DND-41 (cell line): Measurements from ENCODE around the gene C1orf52.

Source experiments
- ATAC-seq: fragments of 200-7000 bp; cut with Tn5 transposase; 3 replicates; pipeline ENCODE4 v1.9.1; 2021; ENCODE audit warnings: low read depth; ENCODE audit not compliant: insufficient read depth
- DNase-seq: peaks from one replicate; pipeline ENCODE4 v3.0.0-alpha.2; 2020
- H2AFZ ChIP-seq: 2 replicates; pipeline ENCODE4 v1.6.0; 2012; ENCODE audit warnings: low read depth, low read length
- H3K27ac ChIP-seq: 2 replicates; pipeline ENCODE4 v1.5.1; 2012; ENCODE audit warnings: low read length, inconsistent platforms
- H3K27me3 ChIP-seq: fragments of 200-600 bp; sonication (generic); 2 replicates; pipeline ENCODE4 v1.6.0; 2012; ENCODE audit warnings: low read length, mild to moderate bottlenecking, inconsistent platforms; ENCODE audit not compliant: insufficient read depth, poor library complexity
- H3K36me3 ChIP-seq: 2 replicates; pipeline ENCODE4 v1.5.1; 2012; ENCODE audit warnings: low read length, inconsistent platforms; ENCODE audit not compliant: insufficient read depth
- H3K4me1 ChIP-seq: 2 replicates; pipeline ENCODE4 v1.5.1; 2012; ENCODE audit warnings: mild to moderate bottlenecking, low read length; ENCODE audit not compliant: insufficient read depth
- H3K4me2 ChIP-seq: 2 replicates; pipeline ENCODE4 v1.6.0; 2012; ENCODE audit warnings: mild to moderate bottlenecking, moderate library complexity, low read length, inconsistent platforms; ENCODE audit not compliant: insufficient read depth
- H3K4me3 ChIP-seq, 2 experiments: fragments of 200-600 bp in 1 of 2; shearing (Covaris generic) in 1 of 2; 2 replicates each; pipeline ENCODE4 v1.5.1; 2012 to 2016; ENCODE audit warnings: inconsistent platforms in 2 of 2, low read length in 2 of 2, mild to moderate bottlenecking in 2 of 2, low read depth in 1 of 2, moderate library complexity in 1 of 2
- H3K79me2 ChIP-seq: 2 replicates; pipeline ENCODE4 v1.6.0; 2012; ENCODE audit warnings: low read length, inconsistent platforms; ENCODE audit not compliant: insufficient read depth
- H3K9ac ChIP-seq: 2 replicates; pipeline ENCODE4 v1.6.0; 2012; ENCODE audit warnings: low read depth, mild to moderate bottlenecking, inconsistent platforms, low read length, moderate library complexity
- H3K9me3 ChIP-seq: 2 replicates; pipeline ENCODE4 v1.5.1; 2012; ENCODE audit warnings: low read length, moderate library complexity, mild to moderate bottlenecking, inconsistent platforms; ENCODE audit not compliant: insufficient read depth, severe bottlenecking
- H4K20me1 ChIP-seq: 2 replicates; pipeline ENCODE4 v1.6.0; 2012; ENCODE audit warnings: low read length; ENCODE audit not compliant: insufficient read depth
- EZH2 ChIP-seq: IDR thresholded peaks from 3 replicates; pipeline ENCODE4 v1.6.1; 2012; ENCODE audit warnings: borderline replicate concordance, low read depth, mild to moderate bottlenecking, moderate library complexity, low read length, inconsistent platforms; ENCODE audit not compliant: severe bottlenecking
- TF ChIP-seq, protein P1 (sequence below): IDR thresholded peaks from 2 replicates; pipeline ENCODE4 v1.5.1; 2012; ENCODE audit warnings: borderline replicate concordance, low read length, moderate library complexity, mild to moderate bottlenecking; ENCODE audit not compliant: poor library complexity, severe bottlenecking; ENCODE audit errors: extremely low read depth

Gene C1orf52

DNA sequence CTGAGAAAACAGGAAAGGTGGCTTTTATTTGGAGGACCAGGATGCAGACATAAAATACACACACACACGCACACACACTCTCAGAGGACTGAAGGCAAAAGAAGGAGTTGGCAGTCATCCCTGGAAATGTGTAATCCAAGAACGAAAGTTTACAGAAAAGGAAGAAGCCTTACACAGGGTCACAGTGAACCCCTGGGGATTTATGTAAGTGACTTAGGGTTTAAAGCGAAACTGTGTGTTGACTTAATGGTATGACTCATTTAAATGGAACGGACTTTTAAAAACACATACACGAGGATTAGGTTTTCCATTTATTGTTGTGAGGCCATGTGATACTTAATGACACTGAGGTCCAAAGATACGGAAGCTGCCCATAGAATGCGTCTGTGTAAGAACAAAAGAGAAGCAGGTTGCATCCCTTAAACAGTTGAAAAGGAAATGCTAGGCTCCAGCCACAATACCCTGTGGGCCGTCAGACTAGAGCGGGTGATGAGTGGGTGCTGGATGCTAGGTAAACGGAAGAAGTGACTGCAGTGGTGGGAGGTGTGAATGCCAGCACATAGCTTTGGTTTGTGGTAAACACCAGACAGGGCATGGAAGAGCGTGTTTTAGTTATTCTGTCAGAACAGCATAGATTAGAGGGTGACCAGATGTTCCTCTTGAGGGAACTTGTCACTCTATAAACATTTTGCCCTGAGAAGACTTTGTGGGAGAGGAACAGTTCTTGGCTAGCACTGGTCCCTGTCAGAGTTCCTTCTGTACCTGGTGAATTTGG, 38.6 kb upstream of the C1orf52 start:
- Histone ChIP-seq H3K9me3 (no peaks in the 10 kb centered on the region), H3K79me2 (no peaks in the 10 kb centered on the region), H3K27ac (peak overlapping the region; percentile 26; the same call in 1 of the 2 replicates), H3K27me3 (no peaks in the 10 kb centered on the region), H3K4me3 (no peak overlapping the region), H3K4me1 (peaks cover 19% of the 10 kb centered on the region), H3K36me3 (no peaks in the 10 kb centered on the region), H4K20me1 (no peaks in the 10 kb centered on the region), H3K4me2 (0 out of 2 replicates have a peak overlapping the region, but pooled peaks have one; percentile 13), H2AFZ (no peak overlapping the region), H3K9ac (no peak overlapping the region)
- ATAC-seq = peak; percentile 97
- TF ChIP-seq, protein P1, sequence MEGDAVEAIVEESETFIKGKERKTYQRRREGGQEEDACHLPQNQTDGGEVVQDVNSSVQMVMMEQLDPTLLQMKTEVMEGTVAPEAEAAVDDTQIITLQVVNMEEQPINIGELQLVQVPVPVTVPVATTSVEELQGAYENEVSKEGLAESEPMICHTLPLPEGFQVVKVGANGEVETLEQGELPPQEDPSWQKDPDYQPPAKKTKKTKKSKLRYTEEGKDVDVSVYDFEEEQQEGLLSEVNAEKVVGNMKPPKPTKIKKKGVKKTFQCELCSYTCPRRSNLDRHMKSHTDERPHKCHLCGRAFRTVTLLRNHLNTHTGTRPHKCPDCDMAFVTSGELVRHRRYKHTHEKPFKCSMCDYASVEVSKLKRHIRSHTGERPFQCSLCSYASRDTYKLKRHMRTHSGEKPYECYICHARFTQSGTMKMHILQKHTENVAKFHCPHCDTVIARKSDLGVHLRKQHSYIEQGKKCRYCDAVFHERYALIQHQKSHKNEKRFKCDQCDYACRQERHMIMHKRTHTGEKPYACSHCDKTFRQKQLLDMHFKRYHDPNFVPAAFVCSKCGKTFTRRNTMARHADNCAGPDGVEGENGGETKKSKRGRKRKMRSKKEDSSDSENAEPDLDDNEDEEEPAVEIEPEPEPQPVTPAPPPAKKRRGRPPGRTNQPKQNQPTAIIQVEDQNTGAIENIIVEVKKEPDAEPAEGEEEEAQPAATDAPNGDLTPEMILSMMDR = no peak
- no peak for TF ChIP-seq EZH2
- peak; percentile 67 for DNase-seq

DNA sequence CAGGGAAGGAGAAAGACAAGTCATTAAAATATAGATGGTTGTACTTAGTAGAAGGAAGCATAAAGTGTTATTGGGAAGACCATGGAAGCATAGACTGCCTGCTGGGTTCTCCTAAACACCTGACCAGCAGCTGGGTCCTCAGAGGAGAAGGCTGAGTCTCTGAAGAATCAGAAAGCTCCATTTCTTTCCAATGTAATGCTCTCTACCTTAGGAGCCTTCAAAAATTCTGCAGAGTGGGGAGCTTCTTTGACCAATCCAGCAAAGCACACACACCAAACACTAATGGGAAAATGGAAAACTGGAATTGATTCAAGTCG, 38.0 kb upstream of the C1orf52 start:
- Histone ChIP-seq H3K36me3 (no peaks in the 10 kb centered on the region), H2AFZ (no peak overlapping the region), H3K27ac (no peak overlapping the region; the same call in 1 of the 2 replicates), H3K9me3 (no peaks in the 10 kb centered on the region), H4K20me1 (no peaks in the 10 kb centered on the region), H3K4me2 (0 out of 2 replicates have a peak overlapping the region, but pooled peaks have one; percentile 13), H3K27me3 (no peaks in the 10 kb centered on the region), H3K9ac (no peak overlapping the region), H3K4me3 (no peak overlapping the region), H3K79me2 (no peaks in the 10 kb centered on the region), H3K4me1 (peaks cover 19% of the 10 kb centered on the region)
- ATAC-seq (no peak), DNase-seq (no peak)
- TF ChIP-seq, protein P1 = no peak
- TF ChIP-seq EZH2 = no peak

DNA sequence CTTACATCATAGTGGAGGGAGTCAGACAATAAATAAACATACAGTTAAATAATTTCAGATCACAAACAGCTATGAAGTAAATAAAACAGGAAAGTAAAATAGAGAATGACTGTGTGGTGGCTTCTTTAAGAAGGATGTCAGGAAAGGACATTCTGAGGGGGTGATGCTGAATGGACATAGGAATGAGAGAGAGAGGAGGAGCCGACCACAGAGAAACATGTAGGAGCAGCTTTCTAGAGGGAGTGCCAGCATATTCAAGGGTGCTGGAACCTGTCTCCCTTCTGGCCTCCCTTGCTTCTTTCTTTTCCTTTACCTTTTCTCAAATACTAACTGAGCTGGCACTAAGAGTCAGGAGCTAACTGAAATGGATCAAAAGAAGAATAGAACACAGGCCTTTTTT, 37.5 kb upstream of the C1orf52 start:
- no peak overlapping the region for H2AFZ ChIP-seq
- H3K9me3 ChIP-seq = no peaks in the 10 kb centered on the region
- no peak overlapping the region for H3K27ac ChIP-seq
- H3K27me3 ChIP-seq = no peaks in the 10 kb centered on the region
- TF ChIP-seq, protein P1 = no peak
- TF ChIP-seq EZH2 = no peak
- ATAC-seq = no peak
- no peaks in the 10 kb centered on the region for H3K79me2 ChIP-seq
- H3K4me2 ChIP-seq = no peak overlapping the region
- H3K36me3 ChIP-seq = no peaks in the 10 kb centered on the region
- no peaks in the 10 kb centered on the region for H4K20me1 ChIP-seq
- DNase-seq = no peak
- no peak overlapping the region for H3K9ac ChIP-seq
- H3K4me3 ChIP-seq = no peak overlapping the region
- peaks cover 19% of the 10 kb centered on the region for H3K4me1 ChIP-seq
